ENCODE results near the gene DNAJB4.

Gene DNAJB4

DNA sequence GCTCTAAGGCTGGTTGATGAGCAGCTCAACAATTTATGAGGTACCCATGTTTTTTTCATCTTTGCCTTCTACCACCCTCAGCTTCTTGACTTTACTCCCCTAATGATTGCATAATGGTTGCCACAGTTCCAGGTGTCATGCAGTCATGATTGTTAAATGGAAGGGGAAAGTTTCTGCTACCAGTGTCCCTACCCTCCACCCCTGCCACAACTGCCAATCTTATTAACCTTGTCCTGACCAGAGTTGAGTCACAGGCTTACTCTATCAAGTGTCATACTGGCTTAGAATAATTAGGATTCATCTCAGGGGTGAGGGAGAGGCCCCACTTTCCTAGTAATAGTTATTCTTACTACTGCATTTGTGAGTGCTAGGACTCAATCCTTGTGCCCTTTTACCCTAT lies 17.9 kb upstream of the DNAJB4 start:
- H3K9me3 ChIP-seq = no peaks in the 10 kb centered on the region
- DNase-seq = no peak
- no peak overlapping the region for H3K4me3 ChIP-seq (ENCODE audit: low read depth, low read length)
- TF ChIP-seq, protein P1, sequence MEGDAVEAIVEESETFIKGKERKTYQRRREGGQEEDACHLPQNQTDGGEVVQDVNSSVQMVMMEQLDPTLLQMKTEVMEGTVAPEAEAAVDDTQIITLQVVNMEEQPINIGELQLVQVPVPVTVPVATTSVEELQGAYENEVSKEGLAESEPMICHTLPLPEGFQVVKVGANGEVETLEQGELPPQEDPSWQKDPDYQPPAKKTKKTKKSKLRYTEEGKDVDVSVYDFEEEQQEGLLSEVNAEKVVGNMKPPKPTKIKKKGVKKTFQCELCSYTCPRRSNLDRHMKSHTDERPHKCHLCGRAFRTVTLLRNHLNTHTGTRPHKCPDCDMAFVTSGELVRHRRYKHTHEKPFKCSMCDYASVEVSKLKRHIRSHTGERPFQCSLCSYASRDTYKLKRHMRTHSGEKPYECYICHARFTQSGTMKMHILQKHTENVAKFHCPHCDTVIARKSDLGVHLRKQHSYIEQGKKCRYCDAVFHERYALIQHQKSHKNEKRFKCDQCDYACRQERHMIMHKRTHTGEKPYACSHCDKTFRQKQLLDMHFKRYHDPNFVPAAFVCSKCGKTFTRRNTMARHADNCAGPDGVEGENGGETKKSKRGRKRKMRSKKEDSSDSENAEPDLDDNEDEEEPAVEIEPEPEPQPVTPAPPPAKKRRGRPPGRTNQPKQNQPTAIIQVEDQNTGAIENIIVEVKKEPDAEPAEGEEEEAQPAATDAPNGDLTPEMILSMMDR (IDR thresholded peaks at IDR 0.05; ENCODE audit: low read depth, low read length) = no peak
- H3K4me1 ChIP-seq = no peaks in the 10 kb centered on the region
- no peaks in the 10 kb centered on the region for H3K27me3 ChIP-seq
- no peaks in the 10 kb centered on the region for H3K36me3 ChIP-seq

DNA sequence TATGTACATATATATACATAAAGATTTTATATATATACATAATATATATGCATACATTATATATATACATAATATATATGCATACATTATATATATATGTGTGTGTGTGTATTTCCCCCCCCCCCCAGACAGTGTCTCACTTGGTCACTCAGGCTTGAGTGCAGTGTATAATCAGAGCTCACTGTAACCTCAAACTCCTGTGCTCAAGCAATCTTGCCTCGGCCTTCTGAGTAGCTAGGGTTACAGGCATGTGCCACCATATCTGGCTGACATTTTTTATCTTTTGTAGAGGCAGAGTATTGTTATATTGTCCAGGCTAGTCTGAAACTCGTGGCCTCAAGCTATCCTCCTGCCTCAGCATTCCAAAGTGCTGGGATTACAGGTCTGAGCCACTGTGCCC lies 16.8 kb upstream of the DNAJB4 start:
- Histone ChIP-seq H3K27me3 (no peaks in the 10 kb centered on the region), H3K4me3 (ENCODE audit: low read depth, low read length) (no peak overlapping the region), H3K4me1 (no peaks in the 10 kb centered on the region), H3K36me3 (no peaks in the 10 kb centered on the region), H3K9me3 (no peaks in the 10 kb centered on the region)
- TF ChIP-seq, protein P1 (IDR thresholded peaks at IDR 0.05; ENCODE audit: low read depth, low read length) = no peak
- no peak for DNase-seq

DNA sequence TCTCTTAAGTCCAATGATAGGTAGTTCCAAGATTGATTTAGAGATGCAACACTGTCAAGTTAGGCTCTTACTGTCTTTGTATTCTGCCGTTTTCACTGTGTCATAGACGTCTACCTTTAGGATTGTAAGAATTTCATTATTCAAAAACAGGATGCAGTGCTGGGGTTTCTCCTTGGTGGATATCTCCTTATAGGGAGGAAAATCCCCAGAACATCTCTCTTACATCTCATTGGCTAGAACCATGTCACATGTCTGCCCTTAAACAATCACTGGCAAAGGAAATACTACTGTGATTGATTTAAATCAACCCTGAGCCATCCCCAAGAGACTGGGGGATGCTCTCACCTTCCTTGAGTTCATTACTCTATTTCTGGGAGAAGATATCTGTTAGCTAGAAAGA lies 15.0 kb upstream of the DNAJB4 start:
- TF ChIP-seq, protein P1 (IDR thresholded peaks at IDR 0.05; ENCODE audit: low read depth, low read length) = no peak
- H3K27me3 ChIP-seq = no peaks in the 10 kb centered on the region
- H3K9me3 ChIP-seq = no peaks in the 10 kb centered on the region
- no peaks in the 10 kb centered on the region for H3K4me1 ChIP-seq
- no peaks in the 10 kb centered on the region for H3K36me3 ChIP-seq
- no peak overlapping the region for H3K4me3 ChIP-seq (ENCODE audit: low read depth, low read length)
- no peak for DNase-seq

DNA sequence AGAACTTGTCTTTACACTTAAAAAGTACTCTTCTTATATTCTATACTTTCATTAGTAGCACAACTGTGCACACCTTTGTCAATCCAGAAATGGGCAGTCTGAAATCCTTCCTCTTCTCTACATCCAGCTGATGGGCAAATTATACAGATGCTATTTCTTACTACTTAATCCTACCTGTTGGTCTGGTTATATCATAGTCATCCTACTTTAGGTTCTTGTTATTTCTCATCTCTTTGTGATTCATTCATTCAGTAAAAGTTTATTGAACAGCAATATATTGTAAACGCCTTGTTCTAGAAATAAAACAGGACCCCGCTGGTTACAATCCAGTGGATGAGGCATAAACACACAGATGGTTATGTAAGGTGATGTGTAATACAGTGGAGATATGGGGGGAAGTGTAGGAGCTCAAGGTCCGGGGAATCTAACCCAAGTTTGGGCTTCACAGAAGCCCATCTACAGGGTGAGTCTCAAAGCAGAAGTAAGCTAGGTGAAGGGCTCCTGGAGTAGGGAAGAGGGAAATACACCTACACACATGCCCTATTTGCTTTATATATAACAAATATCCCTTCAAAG lies 14.0 kb upstream of the DNAJB4 start:
- Histone ChIP-seq H3K36me3 (no peaks in the 10 kb centered on the region), H3K27me3 (no peaks in the 10 kb centered on the region), H3K4me3 (ENCODE audit: low read depth, low read length) (no peak overlapping the region), H3K9me3 (no peaks in the 10 kb centered on the region), H3K4me1 (no peaks in the 10 kb centered on the region)
- TF ChIP-seq, protein P1 (IDR thresholded peaks at IDR 0.05; ENCODE audit: low read depth, low read length) = no peak
- no peak for DNase-seq

DNA sequence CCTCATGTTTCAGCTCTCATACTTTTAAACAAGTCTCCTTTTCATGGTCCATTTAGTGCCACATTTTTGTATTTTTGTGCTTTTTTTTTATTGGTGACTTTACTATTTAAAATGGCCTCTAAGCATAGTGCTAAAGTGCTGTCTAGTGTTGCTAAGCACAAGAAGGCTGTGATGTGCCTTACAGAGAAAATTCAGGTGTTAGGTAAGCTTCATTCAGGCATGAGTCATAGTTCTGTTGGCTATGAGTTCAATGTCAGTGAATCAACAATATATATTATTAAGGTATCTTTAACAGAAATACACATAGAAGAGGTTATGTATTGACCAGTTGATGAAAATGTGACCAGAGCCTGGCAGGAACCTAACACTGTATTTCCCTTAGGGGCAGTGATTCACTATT lies 13.1 kb upstream of the DNAJB4 start:
- no peaks in the 10 kb centered on the region for H3K4me1 ChIP-seq
- no peaks in the 10 kb centered on the region for H3K9me3 ChIP-seq
- H3K36me3 ChIP-seq = no peaks in the 10 kb centered on the region
- DNase-seq = no peak
- no peak overlapping the region for H3K4me3 ChIP-seq (ENCODE audit: low read depth, low read length)
- no peaks in the 10 kb centered on the region for H3K27me3 ChIP-seq
- TF ChIP-seq, protein P1 (IDR thresholded peaks at IDR 0.05; ENCODE audit: low read depth, low read length) = no peak

DNA sequence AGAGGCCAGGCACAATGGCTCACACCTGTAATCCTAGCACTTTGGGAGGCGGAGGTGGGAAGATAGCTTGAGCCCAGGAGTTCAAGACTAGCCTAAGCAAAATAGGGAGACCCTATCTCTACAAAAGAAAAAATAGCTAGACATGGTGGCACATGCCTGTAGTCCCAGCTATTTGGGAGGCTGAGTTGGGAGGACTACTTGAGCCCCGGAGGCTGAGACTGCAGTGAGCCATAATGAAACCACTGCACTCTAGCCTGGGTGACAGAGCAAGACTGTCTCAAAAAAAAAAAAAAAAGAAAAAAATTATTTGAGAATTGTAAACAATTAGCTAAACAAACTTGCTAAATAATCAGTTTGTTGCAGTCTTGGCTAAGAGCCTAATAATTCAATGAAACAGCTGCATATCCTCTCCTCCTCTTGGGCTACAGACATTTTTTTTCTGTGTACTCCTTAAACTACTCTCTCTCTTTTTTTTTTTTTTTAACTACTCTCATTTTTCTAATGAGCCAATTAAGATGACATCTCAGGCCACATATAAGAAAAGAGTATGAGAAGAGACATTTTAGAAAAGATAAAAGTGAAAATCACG lies 10.5 kb upstream of the DNAJB4 start:
- TF ChIP-seq, protein P1 (IDR thresholded peaks at IDR 0.05; ENCODE audit: low read depth, low read length) = no peak
- no peaks in the 10 kb centered on the region for H3K36me3 ChIP-seq
- no peak for DNase-seq
- H3K4me1 ChIP-seq = no peaks in the 10 kb centered on the region
- H3K27me3 ChIP-seq = no peaks in the 10 kb centered on the region
- H3K4me3 ChIP-seq (ENCODE audit: low read depth, low read length) = no peak overlapping the region
- H3K9me3 ChIP-seq = no peaks in the 10 kb centered on the region
